KMS-11 (cell line): ENCODE data around the gene GUF1.

Experiments
- H2AFZ ChIP-seq: fragments of 200-600 bp; sonication (generic); 2 replicates; pipeline ENCODE4 v1.6.1; 2016; ENCODE audit warnings: antibody characterized with exemption, mixed run types, low read depth
- H3K27ac ChIP-seq: fragments of 200-600 bp; sonication (generic); 2 replicates; pipeline ENCODE4 v1.6.1; 2016; ENCODE audit warnings: mild to moderate bottlenecking, mixed run types
- H3K27me3 ChIP-seq: fragments of 200-600 bp; sonication (generic); 2 replicates; pipeline ENCODE4 v1.6.1; 2017; ENCODE audit warnings: mild to moderate bottlenecking, low read depth, mixed run types, moderate library complexity; ENCODE audit not compliant: insufficient read depth
- H3K36me3 ChIP-seq: fragments of 200-600 bp; sonication (generic); 2 replicates; pipeline ENCODE4 v1.6.1; 2017; ENCODE audit warnings: mild to moderate bottlenecking, mixed run types; ENCODE audit not compliant: insufficient read depth
- H3K4me1 ChIP-seq: fragments of 200-600 bp; sonication (generic); 2 replicates; pipeline ENCODE4 v1.6.1; 2016; ENCODE audit warnings: mild to moderate bottlenecking, low read depth, mixed run types; ENCODE audit not compliant: poor library complexity, severe bottlenecking
- H3K4me2 ChIP-seq: fragments of 200-600 bp; sonication (generic); 2 replicates; pipeline ENCODE4 v1.7.0; 2016; ENCODE audit warnings: mild to moderate bottlenecking, mixed run types
- H3K4me3 ChIP-seq: fragments of 200-600 bp; sonication (generic); IDR thresholded peaks from 2 replicates; pipeline ENCODE4 v1.6.1; 2017; ENCODE audit warnings: low read depth, low read length, mixed read lengths; ENCODE audit not compliant: insufficient read depth
- H3K79me2 ChIP-seq: fragments of 200-600 bp; sonication (generic); 2 replicates; pipeline ENCODE4 v1.6.1; 2016; ENCODE audit warnings: low read depth, mixed run types; ENCODE audit not compliant: insufficient read depth
- H3K9ac ChIP-seq: fragments of 200-600 bp; sonication (generic); 2 replicates; pipeline ENCODE4 v1.6.1; 2016; ENCODE audit warnings: mild to moderate bottlenecking, mixed run types
- H4K20me1 ChIP-seq: fragments of 200-600 bp; sonication (generic); 2 replicates; pipeline ENCODE4 v1.6.1; 2016; ENCODE audit warnings: mild to moderate bottlenecking, mixed run types; ENCODE audit not compliant: insufficient read depth
- CTCF ChIP-seq: fragments of 200-600 bp; sonication (generic); conservative IDR thresholded peaks from 2 replicates; pipeline ENCODE4 v1.6.1; 2017; ENCODE audit warnings: low read depth, mild to moderate bottlenecking, antibody characterized with exemption, low read length, moderate library complexity, mixed read lengths

The GUF1 gene

GRCh38 chr4:44679060-44679459, 840 bp downstream of the GUF1 start:
- Histone ChIP-seq H4K20me1 (no peaks in the 10 kb centered on the region), H3K4me3 (peak overlapping the region; percentile 77), H3K4me1 (peaks cover 43% of the 10 kb centered on the region), H3K36me3 (no peaks in the 10 kb centered on the region), H3K27me3 (no peaks in the 10 kb centered on the region), H3K9ac (peak overlapping the region; percentile 96), H3K27ac (peak overlapping the region; percentile 91), H3K79me2 (peaks cover 31% of the 10 kb centered on the region; the same call in 1 of the 2 replicates), H3K4me2 (peak overlapping the region; percentile 51), H2AFZ (peak overlapping the region; percentile 93)
- no peak for TF ChIP-seq CTCF

- H3K9ac ChIP-seq, result no peak overlapping the region
- H3K79me2 ChIP-seq, result peaks cover 20% of the 10 kb centered on the region; the same call in 1 of the 2 replicates
- H3K4me1 ChIP-seq, result peaks cover 75% of the 10 kb centered on the region
- no peaks in the 10 kb centered on the region for H3K27me3 ChIP-seq
- H2AFZ ChIP-seq, result no peak overlapping the region
- no peaks in the 10 kb centered on the region for H3K36me3 ChIP-seq
- no peaks in the 10 kb centered on the region for H4K20me1 ChIP-seq
- TF ChIP-seq CTCF, result no peak
- no peak overlapping the region for H3K4me3 ChIP-seq
- no peak overlapping the region; the same call in 1 of the 2 replicates for H3K4me2 ChIP-seq
- no peak overlapping the region for H3K27ac ChIP-seq
These were observed 6.4 kb downstream of the GUF1 start for GRCh38 chr4:44684648-44685047.

- Histone ChIP-seq H3K79me2 (no peaks in the 10 kb centered on the region), H2AFZ (no peak overlapping the region), H3K27me3 (no peaks in the 10 kb centered on the region), H3K4me1 (no peaks in the 10 kb centered on the region), H4K20me1 (no peaks in the 10 kb centered on the region), H3K36me3 (no peaks in the 10 kb centered on the region; the same call in 1 of the 2 replicates), H3K4me2 (no peak overlapping the region), H3K4me3 (no peak overlapping the region), H3K9ac (no peak overlapping the region), H3K27ac (no peak overlapping the region)
- no peak for TF ChIP-seq CTCF
These were observed 22.2 kb downstream of the GUF1 start for GRCh38 chr4:44700427-44700826.

GRCh38 chr4:44701037-44701436, 22.8 kb downstream of the GUF1 start:
- Histone ChIP-seq H3K4me3 (no peak overlapping the region), H3K9ac (no peak overlapping the region), H3K79me2 (no peaks in the 10 kb centered on the region), H4K20me1 (no peaks in the 10 kb centered on the region), H3K4me2 (no peak overlapping the region), H3K4me1 (no peaks in the 10 kb centered on the region), H2AFZ (no peak overlapping the region), H3K36me3 (no peaks in the 10 kb centered on the region; the same call in 1 of the 2 replicates), H3K27ac (no peak overlapping the region), H3K27me3 (no peaks in the 10 kb centered on the region)
- no peak for TF ChIP-seq CTCF
